PC-9 (cell line): ENCODE results near the gene GSX2.

Source experiments
- CTCF ChIP-seq: fragments of 200-600 bp; sonication (generic); conservative IDR thresholded peaks from 2 replicates; pipeline ENCODE4 v1.6.1; 2017; ENCODE audit warnings: mixed run types, antibody characterized with exemption, mild to moderate bottlenecking, moderate library complexity
- EZH2 ChIP-seq: fragments of 200-600 bp; sonication (generic); IDR thresholded peaks from 2 replicates; pipeline ENCODE4 v1.8.0; 2017; ENCODE audit warnings: antibody characterized with exemption, low read depth

GRCh38 chr4:54062392-54062791 lies 37.6 kb upstream of the GSX2 start:
- TF ChIP-seq CTCF (no peak), EZH2 (no peak)
